Right cardiac atrium (tissue), 5 donors: Measurements from ENCODE around the gene ANXA8. TPM values are rescaled to one million over a fixed set of nuclear protein-coding genes. Genes with fewer than 3 reads are reported as not detected.

Experiments
- ATAC-seq, 2 donors: fragments of 200-7000 bp; cut with Tn5 transposase; one replicate each; pipeline versions ENCODE4 v1.8.0 to v1.9.1; 2020; ENCODE audit warnings: moderate library complexity in 2 of 2, mild to moderate bottlenecking in 1 of 2
- DNase-seq, 3 donors: peaks; one replicate each; pipeline ENCODE4 v3.0.0-alpha.2; 2020
- H3K27ac ChIP-seq: one replicate; pipeline ENCODE4 v1.5.1; 2013; ENCODE audit warnings: mild to moderate bottlenecking, low read length, control low read depth, moderate library complexity
- H3K27me3 ChIP-seq: one replicate; pipeline ENCODE4 v1.6.1; 2013; ENCODE audit not compliant: control insufficient read depth, insufficient read depth
- H3K4me1 ChIP-seq: one replicate; pipeline ENCODE4 v1.6.1; 2013; ENCODE audit warnings: low read length; ENCODE audit not compliant: control insufficient read depth, insufficient read depth
- H3K4me3 ChIP-seq: one replicate; pipeline ENCODE4 v1.5.1; 2013; ENCODE audit warnings: low read length, control low read depth
- H3K9me3 ChIP-seq: one replicate; pipeline ENCODE4 v1.6.1; 2013; ENCODE audit warnings: low read length; ENCODE audit not compliant: control insufficient read depth
- WGBS: extraction: QIAGEN DNeasy Blood & Tissue Kit; methylation state at CpG from one replicate; pipeline ENCODE4 v1.1.7; 2013; 5-methylcytosine and 5-hydroxymethylcytosine counted together
- intact Hi-C, 4 donors: fragments of 100-400 bp; cut with DNase I; formaldehyde crosslinking; loops; one replicate each; pipeline versions ENCODE4 v1.11.0 to v1.14.0; 2022 to 2023
- polyA plus RNA-seq: library from polyadenylated mRNA; stranded (reverse); fragments of 200-250 nt; gene quantifications from one replicate; pipeline ENCODE4 v1.2.3, GENCODE V29; 2013
- total RNA-seq, 4 donors: library from RNA; stranded (reverse); fragmentation: NEBNext Ultra II Directional; extraction: Animal tissue kit (Norgen Biotek cat#: 25700); gene quantifications; one replicate each; pipeline ENCODE4 v1.2.1, GENCODE V29; 2021
- donor health status: healthy with polysubstance abuse.
- donor health status: DM: no; HTN: yes; CAD: no.
- donor health status: DM: no; HTN: no; CAD: no.
- donor health status: DM: no; HTN: yes; CAD: no; lungs with severe emphysema.
- donor health status: DM: yes; HTN: yes; CAD: no.

The ANXA8 gene
- total and polyA plus RNA-seq, 5 donors: 0.27 to 1.3 (median 0.67) TPM

DNA sequence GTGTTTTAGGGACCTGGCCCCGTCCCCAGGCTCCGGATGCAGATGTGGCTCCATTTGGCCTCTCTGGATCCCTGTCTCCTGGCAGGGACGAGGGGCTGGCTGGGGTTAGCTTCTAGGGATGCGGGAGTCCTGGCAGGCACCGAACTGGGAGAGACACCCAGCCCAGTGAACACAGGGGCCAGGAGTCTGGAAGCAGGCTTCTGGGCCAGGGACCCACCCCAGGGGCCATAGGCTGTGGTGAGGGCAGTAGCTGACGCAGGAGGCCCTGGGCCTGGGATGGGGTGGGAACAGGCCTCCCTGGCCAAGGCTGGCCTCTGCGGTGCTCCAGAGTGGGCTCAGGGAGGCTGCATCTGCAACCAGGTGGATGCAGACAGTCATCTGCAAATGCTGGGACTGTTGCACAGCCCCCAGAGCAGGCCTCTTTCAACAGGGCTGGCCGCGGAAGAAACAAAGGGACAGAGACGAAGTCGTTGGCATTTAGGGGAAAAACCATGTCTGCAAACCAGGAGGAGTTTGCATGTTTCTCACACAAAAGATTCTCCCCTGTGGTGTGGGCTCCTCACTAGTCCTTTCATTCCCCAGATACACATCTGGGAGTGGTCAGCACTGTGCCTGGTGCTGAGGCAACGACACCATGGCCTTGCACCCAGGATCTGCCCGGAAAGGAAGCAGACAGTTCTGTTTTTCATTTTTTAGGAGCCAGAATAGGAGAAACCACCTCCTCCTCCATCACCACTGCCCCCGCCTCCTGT is 63.4 kb downstream of the ANXA8 start:
- Histone ChIP-seq H3K4me1 (no peaks in the 10 kb centered on the region), H3K9me3 (no peaks in the 10 kb centered on the region), H3K27me3 (no peaks in the 10 kb centered on the region), H3K4me3 (no peak overlapping the region), H3K27ac (no peak overlapping the region)
- intact Hi-C loops: no loop called here
- WGBS: 75% methylated on average over 14 of the region's 14 CpGs
- DNase-seq (peak in 1 of 3 donors; percentile 42), ATAC-seq (no peak)

GRCh38 chr10:47419421-47419820 is 64.5 kb downstream of the ANXA8 start:
- Histone ChIP-seq H3K4me3 (no peak overlapping the region), H3K27me3 (no peaks in the 10 kb centered on the region), H3K4me1 (no peaks in the 10 kb centered on the region), H3K27ac (no peak overlapping the region), H3K9me3 (no peaks in the 10 kb centered on the region)
- DNase-seq (peak in 1 of 3 donors; percentile 41), ATAC-seq (peak in 1 of 2 donors; percentile 22)
- intact Hi-C loops: no loop called here
- 82% methylated on average over 2 of the region's 2 CpGs for WGBS

DNA sequence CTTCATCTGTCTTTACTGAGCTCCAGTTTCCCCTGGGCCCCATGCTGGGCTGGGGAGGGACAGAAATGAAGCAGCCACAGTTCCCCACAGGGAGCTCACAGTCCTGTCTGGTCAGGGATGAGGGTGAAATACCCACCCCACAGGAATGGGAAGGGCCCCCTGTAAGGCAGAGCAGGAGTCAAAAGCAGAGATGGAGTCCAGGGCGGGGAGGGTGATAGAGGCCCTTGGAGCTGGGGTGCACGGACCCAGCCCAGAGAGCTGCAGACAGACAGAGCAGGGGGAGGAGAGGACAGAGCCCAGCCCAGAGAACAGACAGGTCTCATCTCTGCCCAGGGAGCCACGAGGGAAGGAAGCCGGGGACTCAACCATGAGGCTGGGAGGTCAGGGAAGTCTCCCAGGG is 64.9 kb downstream of the ANXA8 start:
- ATAC-seq: no peak
- no peak overlapping the region for H3K27ac ChIP-seq
- 86% methylated on average over 4 of the region's 4 CpGs for WGBS
- intact Hi-C loops: no loop called here
- H3K4me1 ChIP-seq: no peaks in the 10 kb centered on the region
- no peaks in the 10 kb centered on the region for H3K9me3 ChIP-seq
- H3K4me3 ChIP-seq: no peak overlapping the region
- peak in 1 of 3 donors; percentile 10 for DNase-seq
- H3K27me3 ChIP-seq: no peaks in the 10 kb centered on the region

DNA sequence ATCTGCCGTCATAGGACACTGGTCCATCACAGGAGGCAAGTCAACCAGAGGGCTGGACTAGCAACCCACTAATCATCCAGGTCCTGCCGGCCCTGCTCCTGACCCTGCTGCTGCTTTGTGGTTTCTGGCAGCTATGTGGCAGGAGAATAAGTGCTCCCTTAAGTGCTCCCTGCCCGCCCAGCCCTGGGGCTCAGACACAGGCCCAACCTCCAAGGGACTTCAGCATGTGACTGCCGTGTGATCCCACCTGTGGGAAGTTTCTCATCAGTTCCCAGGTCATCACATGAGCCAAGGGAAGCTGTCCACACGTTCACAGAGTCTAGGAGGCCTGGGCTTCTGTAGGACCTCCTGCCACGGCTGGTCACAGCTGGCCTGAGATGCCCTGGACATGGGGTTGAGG is 65.6 kb downstream of the ANXA8 start:
- no peaks in the 10 kb centered on the region for H3K27me3 ChIP-seq
- H3K4me1 ChIP-seq: no peaks in the 10 kb centered on the region
- DNase-seq (peak in 1 of 3 donors; percentile 24), ATAC-seq (no peak)
- 85% methylated on average over 6 of the region's 6 CpGs for WGBS
- no peak overlapping the region for H3K4me3 ChIP-seq
- H3K27ac ChIP-seq: no peak overlapping the region
- intact Hi-C loops: no loop called here
- H3K9me3 ChIP-seq: no peaks in the 10 kb centered on the region

Other genes with a start within 250 kb of the ANXA8 start
- gene GDF10, start 183.9 kb downstream of the ANXA8 start, total RNA-seq: 1 to 10 TPM; 1.8 to 4.3 (median 2.7) TPM
- gene GDF10, start 183.9 kb downstream of the ANXA8 start, polyA plus RNA-seq: 2.2 TPM
- gene GDF2, start 161.7 kb downstream of the ANXA8 start, total RNA-seq: under 1 TPM; 0.17 to 0.26 (median 0.23) TPM
- gene GDF2, start 161.7 kb downstream of the ANXA8 start, polyA plus RNA-seq: 0.14 TPM
- not detected for gene RBP3, start 135.8 kb downstream of the ANXA8 start, total RNA-seq
- gene RBP3, start 135.8 kb downstream of the ANXA8 start, polyA plus RNA-seq: not detected
- gene ZNF488, start 99.8 kb downstream of the ANXA8 start, total RNA-seq: not detected
- 0.02 TPM for gene ZNF488, start 99.8 kb downstream of the ANXA8 start, polyA plus RNA-seq
- not detected for gene FAM25G, start 7.6 kb upstream of the ANXA8 start, total RNA-seq
- not detected for gene FAM25G, start 7.6 kb upstream of the ANXA8 start, polyA plus RNA-seq
- gene AGAP9, start 39.5 kb upstream of the ANXA8 start, total RNA-seq: 1 to 10 TPM; 3.3 to 4.6 (median 4.0) TPM
- 4.9 TPM for gene AGAP9, start 39.5 kb upstream of the ANXA8 start, polyA plus RNA-seq